HEK293 (cell line): ENCODE measurements around the gene MAGEA9.
"Not testable (repeated sequence)": the region's sequence is repeated elsewhere in the genome, so short reads cannot be mapped to it uniquely, and the experiment has no call there.

Source experiments
- CTCF ChIA-PET: fragments of 350-600 bp; formaldehyde crosslinking; extraction: SDS; loops from one replicate; lab custom pipeline; 2021; ENCODE audit warnings: antibody characterized with exemption; lab: Yijun Ruan, JAX
- POLR2A ChIA-PET: fragments of 300-600 bp; formaldehyde crosslinking; extraction: SDS; loops from one replicate; lab custom pipeline; 2020; ENCODE audit warnings: antibody characterized with exemption, inconsistent platforms; lab: Yijun Ruan, JAX
- H3K27ac ChIP-seq: fragments of 200-500 bp; sonication (Bioruptor generic); 2 replicates; pipeline ENCODE4 v1.5.1; 2014; ENCODE audit warnings: low read depth, low read length, control low read depth, inconsistent platforms; ENCODE audit errors: extremely low read depth
- H3K36me3 ChIP-seq, 2 experiments: fragments of 200-500 bp in 1 of 2; sonication (Bioruptor generic) in 1 of 2; 1 replicate in 1 of 2; 2 replicates in 1 of 2; pipeline ENCODE4 v1.5.1; 2014 to 2017; ENCODE audit warnings: inconsistent platforms in 2 of 2, low read length in 2 of 2; ENCODE audit not compliant: control insufficient read depth in 2 of 2, insufficient read depth in 1 of 2
- H3K4me1 ChIP-seq: fragments of 200-500 bp; sonication (Bioruptor generic); 2 replicates; pipeline ENCODE4 v1.5.1; 2014; ENCODE audit warnings: mild to moderate bottlenecking, low read length, inconsistent platforms; ENCODE audit not compliant: control insufficient read depth, insufficient read depth
- H3K4me3 ChIP-seq: 2 replicates; pipeline ENCODE4 v1.5.1; 2011; ENCODE audit warnings: low read depth, mild to moderate bottlenecking, control low read depth, low read length, moderate library complexity
- H3K9me3 ChIP-seq: fragments of 200-500 bp; sonication (Bioruptor generic); 2 replicates; pipeline ENCODE4 v1.5.1; 2014; ENCODE audit warnings: low read depth, low read length, inconsistent platforms; ENCODE audit not compliant: control insufficient read depth, insufficient read depth
- CTCF ChIP-seq: fragments of 450-650 bp; formaldehyde crosslinking; IDR thresholded peaks from 2 replicates; pipeline ENCODE4 v1.5.1; 2016; ENCODE audit warnings: missing biosample characterization, missing genetic modification characterization
- ZNF341 ChIP-seq: fragments of 450-650 bp; formaldehyde crosslinking; IDR thresholded peaks from 2 replicates; pipeline ENCODE4; 2016; ENCODE audit warnings: low read depth, missing biosample characterization, missing genetic modification characterization

Gene MAGEA9

GRCh38 chrX:149831473-149831872 lies 49.7 kb downstream of the MAGEA9 start (continued):
- peak; percentile 17; the same call in 1 of the 2 replicates for TF ChIP-seq CTCF

DNA sequence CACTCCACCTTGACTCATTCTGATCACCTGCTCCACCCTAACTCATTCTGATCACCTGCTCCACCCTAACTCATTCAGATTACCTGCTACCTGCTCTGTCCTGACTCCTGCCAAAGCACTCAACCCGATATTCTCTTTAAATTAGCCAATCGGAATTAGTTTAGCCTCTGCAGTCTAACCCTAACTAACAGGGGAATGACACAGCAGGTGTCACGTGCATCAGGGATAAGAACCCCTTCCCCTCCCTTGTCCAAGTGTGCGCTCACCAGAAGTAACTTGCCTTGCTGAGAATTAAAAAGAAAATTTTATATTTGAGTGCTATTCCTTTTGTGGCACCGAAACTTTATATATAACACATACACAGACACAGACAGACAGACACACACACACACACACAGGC lies 55.0 kb downstream of the MAGEA9 start:
- CTCF ChIA-PET, result interaction anchor here (0.7 to 1.2 kb wide), 2 partner anchors 11 to 12 kb away, joined by 3 read pairs; no protein-coding TSS in a partner anchor
- H3K27ac ChIP-seq, POLR2A ChIA-PET: not testable (repeated sequence)

GRCh38 chrX:149837167-149837566 lies 55.4 kb downstream of the MAGEA9 start:
- no peaks in the 10 kb centered on the region for H3K9me3 ChIP-seq
- no peak for TF ChIP-seq ZNF341 (tag by site-specific recombination)
- no peaks in the 10 kb centered on the region for H3K36me3 ChIP-seq
- H3K4me1 ChIP-seq, result no peaks in the 10 kb centered on the region
- CTCF ChIA-PET, result interaction anchor here (1.2 kb wide), 1 partner anchor 11 kb away, joined by 3 read pairs; no protein-coding TSS in a partner anchor
- POLR2A ChIA-PET, result no interaction called here
- no peak overlapping the region for H3K4me3 ChIP-seq
- H3K27ac ChIP-seq, result no peak overlapping the region

More for the DNA sequence above, 55.0 kb downstream of the MAGEA9 start:
- not testable (repeated sequence) for H3K9me3 ChIP-seq, H3K4me1 ChIP-seq, H3K36me3 ChIP-seq, H3K4me3 ChIP-seq
